ENCODE measurements around the gene RAPGEF2.
"Not testable (repeated sequence)": the region's sequence is repeated elsewhere in the genome, so short reads cannot be mapped to it uniquely, and the experiment has no call there.

The RAPGEF2 gene, protein sequence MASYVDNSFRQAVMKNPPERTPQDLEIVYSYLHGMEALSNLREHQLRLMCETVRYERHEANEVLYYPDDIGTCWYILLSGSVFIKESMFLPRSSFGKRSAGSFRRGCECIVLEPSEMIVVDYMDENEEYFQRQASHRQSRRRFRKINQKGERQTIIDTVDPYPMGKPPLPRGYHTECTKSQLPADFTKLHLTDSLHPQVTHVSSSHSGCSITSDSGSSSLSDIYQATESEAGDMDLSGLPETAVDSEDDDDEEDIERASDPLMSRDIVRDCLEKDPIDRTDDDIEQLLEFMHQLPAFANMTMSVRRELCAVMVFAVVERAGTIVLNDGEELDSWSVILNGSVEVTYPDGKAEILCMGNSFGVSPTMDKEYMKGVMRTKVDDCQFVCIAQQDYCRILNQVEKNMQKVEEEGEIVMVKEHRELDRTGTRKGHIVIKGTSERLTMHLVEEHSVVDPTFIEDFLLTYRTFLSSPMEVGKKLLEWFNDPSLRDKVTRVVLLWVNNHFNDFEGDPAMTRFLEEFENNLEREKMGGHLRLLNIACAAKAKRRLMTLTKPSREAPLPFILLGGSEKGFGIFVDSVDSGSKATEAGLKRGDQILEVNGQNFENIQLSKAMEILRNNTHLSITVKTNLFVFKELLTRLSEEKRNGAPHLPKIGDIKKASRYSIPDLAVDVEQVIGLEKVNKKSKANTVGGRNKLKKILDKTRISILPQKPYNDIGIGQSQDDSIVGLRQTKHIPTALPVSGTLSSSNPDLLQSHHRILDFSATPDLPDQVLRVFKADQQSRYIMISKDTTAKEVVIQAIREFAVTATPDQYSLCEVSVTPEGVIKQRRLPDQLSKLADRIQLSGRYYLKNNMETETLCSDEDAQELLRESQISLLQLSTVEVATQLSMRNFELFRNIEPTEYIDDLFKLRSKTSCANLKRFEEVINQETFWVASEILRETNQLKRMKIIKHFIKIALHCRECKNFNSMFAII (N-terminal part only)
- 85.8 to 158 (median 102) reads per million in 9 experiments for total RNA-seq

DNA sequence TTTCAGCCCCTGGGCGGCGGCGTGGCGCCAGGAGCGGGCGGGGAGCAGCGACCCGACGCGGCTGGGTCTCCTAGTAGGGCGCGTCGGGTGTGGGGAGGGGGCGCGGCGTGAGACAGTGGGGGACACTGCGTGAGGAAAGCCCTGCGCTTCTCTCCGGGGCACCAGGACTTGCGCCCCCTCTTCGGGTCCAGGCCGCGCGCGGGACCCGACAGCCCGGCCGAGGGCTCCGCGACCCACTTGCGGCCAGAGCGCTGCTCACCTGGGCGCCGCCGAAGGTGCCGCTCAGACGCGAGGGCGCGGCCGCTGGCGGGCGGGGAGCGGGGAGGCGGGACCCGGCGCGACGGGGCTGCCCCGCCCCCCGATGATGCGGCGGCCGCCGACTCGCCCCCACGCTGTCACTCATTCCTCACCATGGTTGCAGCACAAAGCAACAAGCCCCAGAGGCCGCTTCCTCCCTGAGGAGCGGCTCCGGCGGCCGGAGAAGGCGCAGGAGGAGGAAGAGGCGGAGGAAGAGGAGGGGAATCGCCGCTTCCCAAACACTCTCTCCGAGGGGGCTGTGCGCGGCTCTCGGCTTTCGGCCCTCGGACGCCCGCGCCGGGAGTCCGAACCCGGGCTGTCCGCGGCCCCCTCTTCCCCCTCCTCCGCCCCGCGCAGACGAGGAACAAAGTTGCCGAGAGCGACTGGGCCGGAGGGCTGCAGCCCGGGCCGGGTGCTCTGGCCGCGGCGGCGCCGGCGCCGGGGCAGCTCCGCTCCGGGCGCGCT, at the start of gene RAPGEF2:
TSS of gene RAPGEF2 (plus strand) at position 458 of the 762 bp plus-strand sequence. CDS start 1,084 bp downstream, outside the sequence.
- H3K27ac Mint-ChIP-seq = peak within 1 kb of the TSS; percentile 94 to 99

DNA sequence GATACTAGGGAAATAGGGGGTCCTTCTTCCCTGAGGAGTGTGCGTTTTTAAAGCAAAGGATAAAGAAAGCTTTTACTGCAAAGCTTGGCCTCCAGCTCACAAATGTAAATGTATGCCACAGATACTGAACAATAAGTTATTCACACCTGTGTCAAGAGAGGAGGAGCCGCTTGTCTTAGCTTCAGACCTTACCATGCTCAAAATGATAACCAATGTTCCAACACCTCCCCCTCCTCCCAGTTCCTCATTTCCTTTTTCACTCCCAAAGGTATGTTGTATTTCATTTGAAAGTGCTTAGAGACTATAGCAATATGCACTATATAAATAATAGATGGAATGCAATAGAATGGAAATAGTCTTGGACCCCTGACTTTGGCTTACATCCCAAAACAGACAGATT, 47.0 kb upstream of the RAPGEF2 start:
- no peak for ATAC-seq (replicated peaks)
- Mint-ChIP-seq H3K27ac (no peak overlapping the region), H3K4me3 (no peak overlapping the region), H3K36me3 (ENCODE audit: insufficient read depth) (peaks cover 2% of the 10 kb centered on the region), H3K4me1 (ENCODE audit: low read depth in 2 of 2) (peaks cover 2 to 10% of the 10 kb centered on the region in 2 donors), H3K27me3 (peaks cover 18 to 27% of the 10 kb centered on the region in 2 donors), H3K9me3 (no peaks in the 10 kb centered on the region)
- no peak for DNase-seq

More for the DNA sequence above, at the start of gene RAPGEF2:
- Mint-ChIP-seq H3K27me3 (no peaks in the 10 kb centered on the region), H3K36me3 (ENCODE audit: insufficient read depth) (peaks cover 30% of the 10 kb centered on the region), H3K4me1 (ENCODE audit: low read depth in 2 of 2) (peaks cover 27 to 43% of the 10 kb centered on the region in 2 donors), H3K4me3 (peak within 1 kb of the TSS; percentile 90), H3K9me3 (no peaks in the 10 kb centered on the region)
- ATAC-seq (replicated peaks) (peak; percentile 88), DNase-seq (peak; percentile 80 to 84 (median 82))

DNA sequence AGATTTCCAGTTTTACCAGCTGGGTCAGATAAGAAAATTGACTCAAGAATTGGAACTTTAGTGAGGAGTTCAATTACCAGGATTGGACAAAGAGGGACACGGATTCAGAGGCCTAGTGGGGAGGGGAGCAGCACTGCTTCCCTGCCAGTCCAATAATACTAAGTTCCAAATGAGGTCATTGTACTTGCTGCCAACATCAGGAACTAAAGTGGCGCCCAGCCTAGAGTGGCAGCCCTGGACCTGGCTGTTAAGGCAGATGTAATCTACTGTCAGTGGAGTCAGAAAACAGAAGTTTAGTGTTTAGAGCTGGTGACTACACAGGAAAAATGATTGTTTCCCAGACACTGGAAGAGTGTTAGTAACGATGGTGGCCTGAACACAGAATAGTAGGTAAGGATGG, 42.7 kb upstream of the RAPGEF2 start:
- no peak for ATAC-seq (replicated peaks)
- DNase-seq = no peak
- Mint-ChIP-seq H3K4me1 (ENCODE audit: low read depth in 2 of 2) (no peaks in the 10 kb centered on the region), H3K36me3 (ENCODE audit: insufficient read depth) (peaks cover 4% of the 10 kb centered on the region), H3K27ac (no peak overlapping the region), H3K27me3 (no peaks in the 10 kb centered on the region), H3K9me3 (no peaks in the 10 kb centered on the region), H3K4me3 (no peak overlapping the region)

DNA sequence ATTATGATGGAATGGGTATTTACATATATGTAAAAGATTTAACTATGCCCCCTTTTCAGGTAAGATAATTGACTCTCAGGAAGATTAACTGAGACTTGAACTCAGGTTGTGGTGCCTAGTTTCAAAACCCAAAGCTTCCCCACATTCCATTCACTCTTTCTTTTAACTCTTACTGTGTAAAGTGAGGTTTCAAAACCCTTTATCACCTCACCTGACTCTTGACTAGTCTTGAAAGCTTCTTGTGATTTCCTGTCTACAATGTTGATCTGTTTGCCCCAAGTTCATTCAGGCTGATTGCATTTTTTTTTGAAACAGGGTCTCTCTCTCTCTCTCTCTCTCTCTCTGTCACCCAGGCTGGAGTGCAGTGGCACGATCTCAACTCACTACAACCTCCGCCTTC, 40.5 kb upstream of the RAPGEF2 start:
- Mint-ChIP-seq H3K9me3 (no peaks in the 10 kb centered on the region), H3K27ac (peak overlapping the region in 1 of 2 donors; percentile 36), H3K27me3 (no peaks in the 10 kb centered on the region), H3K36me3 (ENCODE audit: insufficient read depth) (peaks cover 4% of the 10 kb centered on the region), H3K4me3 (no peak overlapping the region), H3K4me1 (ENCODE audit: low read depth in 2 of 2) (no peaks in the 10 kb centered on the region)
- ATAC-seq (replicated peaks) (no peak), DNase-seq (no peak)

DNA sequence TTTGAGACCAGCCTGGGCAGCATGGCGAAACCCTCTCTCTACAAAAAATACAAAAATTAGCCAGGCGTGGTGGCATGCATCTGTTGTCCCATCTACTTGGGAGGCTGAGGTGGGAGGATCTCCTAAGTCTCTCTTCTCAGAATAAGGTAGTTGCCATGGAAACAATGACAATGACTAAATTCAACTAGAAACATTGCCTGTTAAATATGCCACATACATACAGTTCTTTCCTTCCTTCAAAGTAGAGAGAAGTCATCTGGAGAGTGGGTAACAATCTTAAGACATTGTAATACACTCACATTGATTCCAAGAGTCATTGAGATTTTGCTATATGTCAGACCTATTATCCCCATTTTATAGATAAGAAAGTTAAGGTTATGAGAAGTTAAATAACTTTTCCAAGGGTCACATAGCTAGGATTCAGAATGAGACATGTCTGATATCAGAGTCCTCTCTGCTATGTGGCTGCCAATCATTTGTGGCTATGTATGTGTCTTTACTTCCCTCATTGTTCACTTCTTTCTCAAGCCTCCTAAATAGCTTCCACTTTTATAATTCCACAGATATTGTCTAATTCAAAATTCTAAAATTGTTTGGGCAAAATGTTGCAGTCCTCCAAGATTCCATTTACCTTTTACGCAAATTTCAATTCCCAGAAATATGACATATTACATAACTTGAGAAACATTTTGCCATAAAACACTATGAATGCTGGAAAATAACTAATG, 37.2 kb upstream of the RAPGEF2 start:
- no peak for ATAC-seq (replicated peaks)
- no peak overlapping the region for H3K4me3 Mint-ChIP-seq
- no peaks in the 10 kb centered on the region for H3K9me3 Mint-ChIP-seq

DNA sequence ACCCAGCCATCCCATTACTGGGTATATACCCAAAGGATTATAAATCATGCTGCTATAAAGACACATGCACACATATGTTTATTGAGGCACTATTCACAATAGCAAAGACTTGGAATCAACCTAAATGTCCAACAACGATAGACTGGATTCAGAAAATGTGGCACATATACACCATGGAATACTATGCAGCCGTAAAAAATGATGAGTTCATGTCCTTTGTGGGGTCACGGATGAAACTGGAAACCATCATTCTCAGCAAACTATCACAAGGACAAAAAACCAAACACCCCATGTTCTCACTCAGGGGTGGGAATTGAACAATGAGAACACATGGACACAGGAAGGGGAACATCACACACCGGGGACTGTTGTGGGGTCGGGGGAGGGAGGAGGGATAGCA, 34.7 kb upstream of the RAPGEF2 start:
- H3K27ac Mint-ChIP-seq; H3K9me3 Mint-ChIP-seq; H3K27me3 Mint-ChIP-seq; H3K4me1 Mint-ChIP-seq (ENCODE audit: low read depth in 2 of 2); H3K36me3 Mint-ChIP-seq (ENCODE audit: insufficient read depth); ATAC-seq (replicated peaks); DNase-seq; H3K4me3 Mint-ChIP-seq: not testable (repeated sequence)

More for the DNA sequence above, 37.2 kb upstream of the RAPGEF2 start:
- no peak for DNase-seq
- peaks cover 4% of the 10 kb centered on the region for H3K36me3 Mint-ChIP-seq (ENCODE audit: insufficient read depth)
- H3K27ac Mint-ChIP-seq = no peak overlapping the region
- H3K4me1 Mint-ChIP-seq (ENCODE audit: low read depth in 2 of 2) = no peaks in the 10 kb centered on the region
- no peaks in the 10 kb centered on the region for H3K27me3 Mint-ChIP-seq

DNA sequence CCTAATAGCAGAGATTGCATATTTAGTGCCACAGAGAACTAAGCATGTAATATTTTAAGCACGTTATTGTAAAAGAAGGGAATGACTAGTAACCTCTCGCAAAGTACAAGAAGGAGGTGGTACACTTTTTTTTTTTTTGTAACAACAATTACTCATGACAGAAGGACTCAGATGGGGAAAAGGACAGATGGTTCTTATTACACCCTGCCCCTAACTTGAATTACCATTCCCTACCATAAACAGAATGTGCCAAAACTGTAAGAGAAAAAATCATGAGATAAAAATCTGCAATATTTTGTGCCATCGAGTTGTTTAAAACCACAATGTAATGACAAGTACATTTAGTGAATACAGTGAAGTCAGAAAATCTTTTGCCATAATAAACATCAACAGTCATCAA, 33.0 kb upstream of the RAPGEF2 start:
- no peak overlapping the region for H3K4me3 Mint-ChIP-seq
- no peaks in the 10 kb centered on the region for H3K27me3 Mint-ChIP-seq
- no peak overlapping the region for H3K27ac Mint-ChIP-seq
- DNase-seq (no peak), ATAC-seq (replicated peaks) (no peak)
- no peaks in the 10 kb centered on the region for H3K4me1 Mint-ChIP-seq (ENCODE audit: low read depth in 2 of 2)
- H3K9me3 Mint-ChIP-seq = no peaks in the 10 kb centered on the region
- H3K36me3 Mint-ChIP-seq (ENCODE audit: insufficient read depth) = no peaks in the 10 kb centered on the region

DNA sequence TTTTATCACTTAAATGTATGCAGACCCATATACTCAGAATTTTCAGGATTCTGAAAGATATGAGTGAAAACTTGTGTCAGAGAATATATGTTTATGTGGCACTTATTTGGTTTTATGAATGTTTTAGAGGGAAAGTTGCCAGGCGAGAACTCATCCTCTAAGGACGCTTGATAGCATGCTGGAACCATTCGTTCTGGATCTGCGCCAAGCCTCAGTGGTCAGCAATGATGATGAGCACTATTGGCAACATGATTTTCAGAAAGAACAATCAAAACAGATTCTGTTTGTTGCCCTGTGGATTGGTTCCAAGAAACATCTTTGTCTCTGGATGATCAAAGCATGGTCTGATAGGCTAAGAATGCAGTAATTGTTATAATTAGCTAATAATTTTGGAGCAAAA, 32.1 kb upstream of the RAPGEF2 start:
- Mint-ChIP-seq H3K36me3 (ENCODE audit: insufficient read depth) (no peaks in the 10 kb centered on the region), H3K9me3 (no peaks in the 10 kb centered on the region), H3K27me3 (no peaks in the 10 kb centered on the region), H3K4me3 (no peak overlapping the region), H3K4me1 (ENCODE audit: low read depth in 2 of 2) (no peaks in the 10 kb centered on the region), H3K27ac (no peak overlapping the region)
- DNase-seq (no peak), ATAC-seq (replicated peaks) (no peak)

DNA sequence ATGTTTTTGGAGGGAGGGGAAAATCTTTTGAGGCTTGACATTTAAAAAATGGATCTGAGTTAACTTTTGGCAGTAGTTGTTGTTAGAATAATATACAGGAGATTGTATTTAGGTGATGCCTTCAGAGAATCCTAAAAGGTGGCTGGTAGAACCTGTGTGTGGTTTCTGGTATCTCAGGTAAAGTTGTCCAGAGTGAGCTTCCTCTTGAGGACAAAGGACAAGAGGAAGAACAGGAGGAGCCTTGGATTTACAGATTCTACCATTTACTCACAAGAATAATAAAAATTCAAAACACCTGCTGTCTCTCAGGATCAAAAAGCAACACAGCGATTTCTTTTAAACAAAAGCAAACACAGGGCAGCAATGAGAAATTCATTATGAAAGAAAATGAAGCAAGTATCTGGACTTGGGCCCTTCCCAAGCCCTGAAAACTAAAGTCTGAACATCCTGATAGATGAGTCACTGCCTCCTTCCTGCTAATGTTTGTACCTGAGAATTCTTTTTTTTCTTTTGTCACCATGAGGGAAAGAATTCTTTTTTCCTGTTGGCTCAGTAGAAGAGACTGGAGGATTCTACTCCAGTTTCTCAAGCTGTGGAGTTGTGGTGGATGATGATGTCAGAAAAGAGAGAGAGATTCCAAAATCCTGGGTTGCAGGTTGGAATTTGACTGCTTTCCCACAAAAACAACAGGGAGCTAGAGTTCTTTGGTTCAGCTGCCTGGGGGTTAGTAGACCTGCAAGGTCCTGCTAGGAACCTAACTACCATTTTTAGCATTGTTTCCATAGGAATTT, 31.5 kb upstream of the RAPGEF2 start:
- DNase-seq (no peak), ATAC-seq (replicated peaks) (no peak)
- H3K27me3 Mint-ChIP-seq = no peaks in the 10 kb centered on the region

DNA sequence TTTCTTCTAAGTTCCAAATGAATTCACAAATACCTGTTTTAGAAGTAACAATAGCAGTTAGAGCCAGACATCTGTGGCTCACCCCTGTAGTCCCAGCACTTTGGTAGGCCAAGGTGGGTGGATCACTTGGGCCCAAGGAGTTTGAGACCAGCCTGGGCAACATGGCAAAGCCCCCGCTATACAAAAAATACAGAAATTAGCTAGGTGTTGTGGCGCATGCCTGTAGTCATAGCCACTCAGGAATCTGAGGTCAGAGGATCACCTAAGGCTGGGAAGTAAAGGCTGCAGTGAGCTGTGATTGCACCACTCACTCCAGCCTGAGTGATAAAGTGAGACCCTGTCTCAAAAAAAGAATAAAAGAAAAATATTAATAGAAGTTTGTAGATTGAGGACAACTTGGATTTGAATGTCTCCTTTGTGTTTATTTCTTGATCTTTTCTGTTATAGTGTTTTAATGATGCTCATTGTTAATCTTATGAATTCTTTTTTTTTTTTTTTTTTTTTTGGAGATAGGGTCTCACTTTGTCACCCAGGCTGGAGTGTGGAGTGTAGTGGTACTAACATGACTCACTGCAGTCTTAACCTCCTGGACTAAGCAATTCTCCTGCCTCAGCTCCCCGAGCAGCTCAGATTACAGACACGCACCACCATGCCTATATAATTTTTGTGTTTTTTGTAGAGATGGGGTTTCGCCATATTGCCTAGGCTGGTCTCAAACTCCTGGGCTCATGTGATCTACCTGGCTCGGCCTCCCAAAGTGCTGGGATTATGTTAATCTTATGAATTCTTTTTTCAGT, 30.7 kb upstream of the RAPGEF2 start:
- H3K27ac Mint-ChIP-seq = no peak overlapping the region
- H3K9me3 Mint-ChIP-seq = no peaks in the 10 kb centered on the region
- no peak overlapping the region for H3K4me3 Mint-ChIP-seq
- no peaks in the 10 kb centered on the region for H3K36me3 Mint-ChIP-seq (ENCODE audit: insufficient read depth)
- no peak for ATAC-seq (replicated peaks)
- no peaks in the 10 kb centered on the region for H3K27me3 Mint-ChIP-seq
- H3K4me1 Mint-ChIP-seq (ENCODE audit: low read depth in 2 of 2) = no peaks in the 10 kb centered on the region
- DNase-seq = no peak

More for the DNA sequence above, 31.5 kb upstream of the RAPGEF2 start:
- no peaks in the 10 kb centered on the region for H3K9me3 Mint-ChIP-seq
- no peaks in the 10 kb centered on the region for H3K36me3 Mint-ChIP-seq (ENCODE audit: insufficient read depth)
- H3K4me3 Mint-ChIP-seq = no peak overlapping the region
- H3K4me1 Mint-ChIP-seq (ENCODE audit: low read depth in 2 of 2) = no peaks in the 10 kb centered on the region
- H3K27ac Mint-ChIP-seq = no peak overlapping the region

DNA sequence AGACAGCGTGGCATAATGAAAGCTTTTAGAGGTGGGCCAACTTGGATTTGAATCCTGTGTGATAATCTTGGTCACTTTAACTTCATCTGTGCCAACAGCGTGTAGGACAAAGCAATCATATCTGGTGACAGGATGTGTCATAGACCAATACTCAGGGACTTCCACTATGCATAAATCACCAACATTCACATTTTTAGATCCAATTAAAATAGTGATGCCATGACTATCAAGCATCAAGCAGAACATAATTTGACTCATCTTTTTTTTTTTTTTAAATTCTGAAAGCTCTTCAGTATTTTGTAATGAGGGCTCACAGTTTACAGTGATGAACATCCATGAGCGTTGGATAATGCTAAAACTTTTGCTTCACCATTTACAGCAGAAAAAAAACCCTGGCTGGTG, 27.3 kb upstream of the RAPGEF2 start:
- H3K27ac Mint-ChIP-seq = no peak overlapping the region
- no peak overlapping the region for H3K4me3 Mint-ChIP-seq
- H3K9me3 Mint-ChIP-seq = no peaks in the 10 kb centered on the region
- DNase-seq = no peak
- H3K4me1 Mint-ChIP-seq (ENCODE audit: low read depth in 2 of 2) = peaks cover 2 to 6% of the 10 kb centered on the region in 2 donors
- H3K27me3 Mint-ChIP-seq = no peaks in the 10 kb centered on the region
- ATAC-seq (replicated peaks) = no peak
- H3K36me3 Mint-ChIP-seq (ENCODE audit: insufficient read depth) = no peaks in the 10 kb centered on the region

All from effector memory CD8-positive, alpha-beta T cell (primary cell).